Head of caudate nucleus (tissue), 42 donors: ENCODE results near the gene XIRP1.

Source experiments
- DNase-seq, 42 donors: peaks; one replicate each; pipeline versions ENCODE4 v3.0.0 to v3.0.0-alpha.2; 2020 to 2021; ENCODE audit warnings: mixed read lengths in 7 of 42
- intact Hi-C: fragments of 100-400 bp; cut with DNase I; formaldehyde crosslinking; loops from one replicate; pipeline ENCODE4 v1.15.0; 2022

XIRP1 gene

DNA sequence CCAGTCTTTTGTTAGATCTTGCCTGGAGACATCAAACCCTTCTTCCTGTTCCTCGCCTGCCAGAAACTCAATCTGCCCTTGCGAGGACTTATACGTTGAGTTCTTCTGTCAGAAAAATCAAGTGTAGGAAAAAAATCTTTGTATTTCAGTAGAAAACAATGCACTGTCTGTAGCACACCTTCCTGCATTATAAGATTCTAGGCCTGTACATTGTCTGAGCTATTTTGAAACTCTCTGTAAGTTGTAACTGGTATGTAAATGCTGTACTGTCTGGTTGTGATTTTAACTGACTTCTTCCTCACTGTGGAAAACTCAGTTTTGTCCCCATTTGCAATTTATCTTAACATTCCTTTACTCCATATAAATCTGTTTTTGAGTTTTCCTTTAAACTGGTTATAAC lies 17.7 kb upstream of the XIRP1 start:
- intact Hi-C loops: no loop called here
- peak in 1 of 42 donors; percentile 29 for DNase-seq

DNA sequence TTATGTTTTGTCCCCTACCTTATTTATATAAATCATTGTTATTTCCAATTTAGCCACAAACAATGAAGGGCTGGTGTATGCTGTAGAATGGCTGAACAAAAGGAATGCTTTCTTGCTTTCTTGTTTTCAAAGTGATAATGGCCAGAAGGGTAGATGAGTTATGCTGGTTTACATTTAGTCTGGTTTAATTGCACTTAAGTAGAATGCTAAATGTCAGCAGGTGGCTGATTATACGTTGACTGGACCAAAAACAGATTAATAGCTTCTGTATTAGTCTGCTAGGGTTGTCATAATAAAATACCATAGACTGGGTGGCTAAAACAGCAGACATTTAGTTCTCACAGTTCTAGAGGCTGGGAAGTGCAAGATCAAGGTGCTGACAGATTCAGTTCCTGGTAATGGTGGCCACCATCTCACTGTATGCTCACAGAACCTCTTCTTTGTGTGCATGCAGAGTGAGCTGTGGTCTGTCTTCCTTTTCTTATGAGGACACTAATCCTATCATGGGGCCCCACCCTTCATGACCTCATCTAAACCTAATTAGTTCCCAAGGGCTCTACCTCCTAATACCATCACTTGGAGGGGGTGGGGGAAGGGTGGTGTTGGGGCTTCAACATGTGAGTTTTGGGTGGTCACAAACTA lies 17.1 kb upstream of the XIRP1 start:
- intact Hi-C loops: loop anchor here (5.0 kb wide), 1 partner anchor 83 kb away; no protein-coding TSS in a partner anchor
- DNase-seq: peak in 1 of 42 donors; percentile 19

DNA sequence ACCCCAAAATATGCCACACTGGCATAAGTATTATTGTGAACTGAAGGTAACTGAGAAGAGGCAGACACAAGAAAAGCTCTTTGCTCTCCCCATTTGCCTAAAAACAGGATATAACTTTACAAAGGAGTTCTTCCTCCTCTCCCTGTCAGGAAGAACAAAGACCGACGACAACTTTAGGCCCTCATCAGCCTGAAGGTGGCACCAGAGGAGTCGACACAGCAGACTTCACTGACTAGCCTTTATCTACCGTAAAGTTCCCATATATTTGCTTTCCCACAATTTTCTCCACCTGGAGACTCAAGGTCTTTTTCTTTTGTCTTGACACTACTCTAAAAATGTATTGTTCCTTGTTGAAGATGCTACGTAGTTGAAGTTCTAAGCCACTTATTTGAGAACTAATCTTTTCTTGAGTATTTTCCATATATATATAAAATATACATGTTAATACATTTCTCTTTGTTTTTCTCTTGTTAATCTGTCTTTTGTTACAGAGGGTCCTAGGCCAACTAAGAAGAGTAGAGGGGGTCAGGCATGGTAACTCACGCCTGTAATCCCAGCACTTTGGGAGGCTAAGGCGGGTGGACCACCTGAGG lies 16.2 kb upstream of the XIRP1 start:
- peak; percentile 28 to 86 (median 67) for DNase-seq
- intact Hi-C loops: loop anchor here (5.0 kb wide), 1 partner anchor 84 kb away; no protein-coding TSS in a partner anchor

DNA sequence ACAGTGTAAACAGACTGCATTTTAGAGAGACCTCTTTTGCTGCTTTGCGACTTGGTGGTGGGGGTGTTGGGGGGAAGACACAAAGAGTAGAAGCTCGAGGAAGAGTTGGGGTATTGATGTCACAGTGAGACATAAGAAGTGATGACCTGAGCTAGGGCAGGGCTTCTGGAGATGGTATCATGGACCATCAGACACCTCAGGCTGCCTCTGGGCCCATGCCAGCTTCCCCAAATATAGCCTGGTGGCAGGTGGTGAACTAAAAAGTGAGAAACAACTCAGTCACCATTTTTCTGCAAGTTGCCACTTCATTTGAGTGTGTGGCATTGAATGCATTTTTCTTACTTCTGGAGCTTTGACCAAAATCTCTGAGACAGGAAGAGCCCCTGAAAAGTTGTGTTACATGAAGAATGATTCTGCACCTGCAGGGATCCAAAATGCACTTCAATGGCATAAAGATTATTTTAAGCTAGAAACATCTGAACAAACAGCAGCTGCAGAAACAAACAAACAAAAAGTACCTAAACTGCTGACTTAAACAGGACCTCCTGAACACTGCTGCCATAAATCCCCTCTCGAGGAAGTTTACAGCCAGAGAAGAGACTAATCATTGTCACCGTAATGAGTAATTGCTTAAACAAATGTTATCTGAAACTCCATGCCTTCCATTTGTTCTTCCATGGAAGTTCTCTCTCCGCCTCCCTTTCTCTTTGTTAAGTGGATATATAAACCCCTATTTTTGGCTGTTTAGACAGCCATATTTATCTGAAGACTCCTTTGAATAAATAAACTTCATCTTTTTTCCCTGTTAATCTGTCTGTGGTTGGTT lies 15.2 kb upstream of the XIRP1 start:
- peak in 1 of 42 donors; percentile 33 for DNase-seq
- intact Hi-C loops: loop anchor here (5.0 kb wide), 1 partner anchor 85 kb away; no protein-coding TSS in a partner anchor

DNA sequence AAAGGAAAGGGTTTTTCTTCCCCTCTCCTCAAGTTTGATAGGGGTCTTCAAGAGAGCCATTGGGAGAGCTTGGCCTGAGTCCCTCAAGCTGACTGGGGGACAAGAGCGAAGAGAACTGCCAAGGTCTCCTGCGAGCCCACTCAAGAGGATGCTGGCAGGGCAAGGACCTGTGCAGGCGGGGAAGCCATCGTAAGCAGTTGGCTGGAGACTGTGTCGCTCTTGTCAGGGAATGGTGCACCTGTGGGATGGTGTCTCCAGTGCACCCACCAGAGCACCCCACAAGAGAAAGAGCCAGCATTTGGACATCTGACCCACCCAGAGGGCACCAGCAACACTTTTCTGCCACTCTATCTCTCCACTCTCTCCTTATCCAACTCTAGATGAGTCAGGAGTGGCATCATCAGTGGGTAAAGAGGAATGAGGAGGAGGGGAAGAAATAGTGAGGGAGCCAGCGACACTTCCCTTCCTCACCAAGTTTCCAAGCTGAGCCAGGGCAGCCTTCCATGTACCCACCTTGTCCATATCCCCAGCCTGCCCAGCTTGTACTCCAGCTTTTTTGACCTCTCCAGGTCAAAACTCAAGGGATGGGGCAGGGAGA lies 13.6 kb upstream of the XIRP1 start:
- intact Hi-C loops: loop anchor here (5.0 kb wide), 1 partner anchor 86 kb away; no protein-coding TSS in a partner anchor

DNA sequence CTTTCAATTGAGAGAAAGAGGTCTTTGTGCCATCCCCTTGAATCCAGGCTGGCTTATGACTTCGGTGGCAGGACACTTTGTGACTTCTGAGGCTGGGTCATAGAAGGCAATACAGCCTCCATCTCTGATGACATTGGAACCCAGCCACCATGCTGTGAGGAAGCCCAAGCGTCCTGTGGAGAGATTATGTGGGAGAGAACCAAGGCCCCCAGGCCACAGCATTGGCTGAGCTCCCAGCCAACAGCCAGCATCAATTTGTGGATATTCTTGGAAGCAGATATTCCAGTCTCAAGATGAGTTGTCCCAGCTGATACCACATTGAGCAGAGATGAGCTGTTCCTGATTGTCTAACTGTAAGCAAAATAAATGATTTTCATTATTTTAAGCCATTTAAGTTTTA lies 12.7 kb upstream of the XIRP1 start:
- intact Hi-C loops: loop anchor here (5.0 kb wide), 1 partner anchor 87 kb away; no protein-coding TSS in a partner anchor
- peak in 1 of 42 donors; percentile 8 for DNase-seq

More for the DNA sequence above, 13.6 kb upstream of the XIRP1 start:
- DNase-seq: peak in 1 of 42 donors; percentile 17

DNA sequence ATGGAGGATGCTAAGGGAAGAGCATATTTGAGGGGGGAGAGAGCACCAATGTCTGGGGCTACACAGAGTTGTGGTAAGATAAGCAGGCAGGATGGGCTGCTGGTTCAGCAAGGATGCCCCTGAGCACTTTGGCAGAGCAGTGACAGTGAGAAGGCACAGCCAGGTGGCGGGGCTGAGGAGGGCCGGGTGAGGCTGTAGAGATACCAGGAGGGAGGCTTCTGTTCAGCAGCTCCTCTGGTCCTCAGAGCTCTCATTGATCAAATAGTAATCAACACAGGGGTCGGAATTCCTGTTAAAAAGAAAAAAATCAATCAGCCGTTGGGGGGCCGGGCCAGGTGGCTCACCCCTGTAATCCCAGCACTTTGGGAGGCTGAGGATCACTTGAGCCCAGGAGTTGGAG lies 11.5 kb upstream of the XIRP1 start:
- DNase-seq: no peak
- intact Hi-C loops: no loop called here

DNA sequence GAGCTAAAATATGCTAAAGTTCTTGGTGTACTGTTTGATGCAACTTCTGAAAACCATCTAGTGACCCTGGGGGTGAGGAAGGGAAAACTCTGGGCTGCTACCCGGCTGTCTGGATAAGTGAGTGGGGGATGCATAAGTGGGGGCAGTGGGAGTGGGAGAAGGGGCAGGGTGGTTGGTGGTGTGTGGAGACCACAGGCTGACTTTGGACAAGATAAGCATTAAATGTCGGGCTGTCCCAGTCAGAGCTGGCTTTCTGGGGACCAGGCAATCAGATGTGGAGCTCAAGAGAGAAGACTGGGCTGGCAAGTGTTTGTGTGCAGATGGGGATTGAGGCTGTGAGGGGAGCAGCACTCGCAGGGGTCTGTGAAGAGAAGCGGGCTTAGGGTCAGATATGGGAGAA lies 11.0 kb upstream of the XIRP1 start:
- intact Hi-C loops: no loop called here
- DNase-seq: no peak

DNA sequence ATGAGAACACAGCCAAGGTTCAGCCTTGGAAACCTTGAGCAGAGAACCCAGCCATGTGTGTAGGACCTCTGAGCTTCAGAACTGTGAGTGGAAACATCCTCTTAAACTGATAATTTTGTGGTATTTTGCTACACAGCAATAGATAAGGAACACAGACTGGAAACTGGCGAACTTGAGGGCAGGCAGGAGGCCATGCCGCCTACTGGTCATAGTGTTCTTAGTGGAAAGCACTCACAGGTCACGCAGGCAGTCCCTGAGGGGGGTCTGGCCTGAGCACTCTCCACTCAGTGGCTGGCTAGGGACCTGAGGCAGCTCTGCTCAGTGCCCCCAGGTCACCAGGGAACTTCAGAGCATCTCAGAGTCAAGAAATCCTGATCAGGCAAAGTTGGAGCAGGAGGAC lies 9.7 kb upstream of the XIRP1 start:
- intact Hi-C loops: no loop called here
- no peak for DNase-seq

DNA sequence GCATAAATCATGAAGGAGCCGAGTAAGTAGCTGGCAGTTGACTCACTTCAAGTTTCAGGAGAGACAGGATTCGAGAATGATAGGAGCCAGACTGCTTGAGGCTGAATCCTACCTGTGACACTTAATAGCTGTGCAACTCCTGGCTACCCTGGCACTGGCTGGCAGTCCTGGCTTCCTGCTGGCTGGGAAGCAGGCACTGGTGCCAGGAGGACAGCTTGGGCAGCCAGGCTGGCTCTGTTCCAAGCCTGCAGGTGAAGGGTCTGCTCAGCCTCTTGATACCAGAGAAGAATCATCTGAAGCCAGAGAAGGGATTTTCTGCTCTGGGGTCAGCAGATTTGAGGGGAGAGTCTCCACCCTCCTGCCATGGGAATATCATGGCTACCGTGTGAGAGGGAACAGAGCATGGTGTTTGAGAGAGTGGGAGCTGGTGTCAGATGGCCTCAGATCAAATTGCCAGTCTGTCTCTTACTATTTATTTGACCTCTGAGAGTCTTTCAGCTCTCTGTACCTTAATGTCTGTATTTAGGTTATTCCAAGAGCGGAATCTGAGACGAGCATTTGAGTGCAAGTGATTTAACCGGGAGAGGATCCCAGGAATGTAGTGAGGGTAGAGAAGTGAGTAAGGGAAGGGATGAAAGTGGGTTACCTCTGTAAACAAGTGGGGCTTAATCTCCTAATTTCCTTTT lies 4.4 kb upstream of the XIRP1 start:
- DNase-seq: no peak
- intact Hi-C loops: no loop called here

DNA sequence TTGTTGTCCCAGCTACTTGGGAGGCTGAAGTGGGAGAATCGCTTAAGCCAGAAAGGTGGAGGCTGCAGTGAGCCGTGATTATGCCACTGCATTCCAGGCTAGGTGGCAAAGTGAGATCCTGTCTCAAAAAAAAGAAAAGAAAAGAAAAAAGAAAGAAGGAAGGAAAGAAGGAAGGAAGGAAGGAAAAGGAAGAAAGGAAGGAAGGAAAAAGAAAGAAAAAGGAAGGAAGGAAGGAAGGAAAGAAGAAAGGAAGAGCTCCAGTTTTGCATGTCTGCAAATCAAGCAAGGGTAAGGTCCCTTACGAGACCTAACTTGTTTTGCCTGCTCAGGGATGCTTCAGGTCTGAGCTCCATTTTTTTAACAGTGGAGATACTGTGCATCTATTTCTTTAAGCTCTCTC lies 3.6 kb upstream of the XIRP1 start:
- no peak for DNase-seq
- intact Hi-C loops: no loop called here

DNA sequence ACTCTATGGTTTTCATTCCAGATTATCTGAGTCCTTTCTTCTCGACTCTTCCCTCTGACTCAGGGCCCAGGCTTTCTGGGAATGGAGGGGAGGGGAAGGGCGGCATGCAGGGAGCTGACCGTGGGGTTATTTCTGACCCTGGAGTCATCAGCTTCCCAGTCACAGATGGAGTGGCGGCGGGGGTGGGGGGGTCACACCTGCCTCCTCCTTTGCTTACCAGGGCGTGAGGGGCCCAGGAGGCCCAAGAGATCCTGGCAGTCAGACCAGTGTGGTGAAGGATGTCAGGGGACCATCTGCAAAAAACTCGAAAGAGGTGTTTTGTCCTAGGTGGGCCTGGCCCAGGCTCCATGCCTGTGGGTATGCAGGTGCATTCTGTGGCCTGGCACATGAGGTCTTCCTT lies 996 bp upstream of the XIRP1 start:
- intact Hi-C loops: no loop called here
- no peak for DNase-seq

DNA sequence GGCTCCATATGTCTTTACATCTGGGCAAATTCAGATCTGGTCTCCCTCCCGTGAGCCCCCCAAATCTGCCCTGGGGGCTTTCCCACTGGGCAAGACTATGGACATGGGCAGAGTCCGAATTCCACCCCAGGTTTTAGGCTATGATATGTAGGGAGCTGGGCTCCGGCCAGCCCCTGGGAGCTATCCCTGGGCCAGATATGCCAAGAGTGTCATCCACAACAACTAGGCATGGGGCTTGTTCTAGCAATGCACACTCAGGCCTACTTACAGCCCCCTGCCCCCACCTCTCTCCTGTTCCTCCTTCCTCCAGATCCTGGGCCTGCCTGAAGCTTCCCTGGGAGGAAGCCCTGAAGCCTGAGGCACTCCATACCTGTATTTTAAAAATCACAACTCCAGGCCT lies 622 bp downstream of the XIRP1 start:
- intact Hi-C loops: no loop called here
- DNase-seq: no peak

DNA sequence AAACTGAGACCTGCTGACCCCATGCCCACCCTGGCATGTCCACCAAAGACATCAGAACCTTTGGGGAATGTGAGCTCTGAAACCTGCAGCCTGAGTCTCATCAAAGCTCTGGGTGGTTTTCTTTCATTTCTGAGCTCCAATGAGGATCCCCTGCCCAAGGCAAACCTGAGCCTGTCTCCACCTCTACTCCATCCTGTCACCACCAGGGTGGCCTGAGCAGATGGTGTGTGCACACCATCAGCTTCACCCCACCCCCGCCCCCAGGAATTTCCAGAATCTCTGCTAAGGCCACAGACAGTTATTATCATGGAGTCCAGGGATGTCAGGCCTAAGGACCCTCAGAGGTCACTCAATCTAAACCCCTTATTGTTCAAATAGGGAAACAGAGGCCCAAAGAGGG lies 1.3 kb downstream of the XIRP1 start:
- intact Hi-C loops: no loop called here
- no peak for DNase-seq

DNA sequence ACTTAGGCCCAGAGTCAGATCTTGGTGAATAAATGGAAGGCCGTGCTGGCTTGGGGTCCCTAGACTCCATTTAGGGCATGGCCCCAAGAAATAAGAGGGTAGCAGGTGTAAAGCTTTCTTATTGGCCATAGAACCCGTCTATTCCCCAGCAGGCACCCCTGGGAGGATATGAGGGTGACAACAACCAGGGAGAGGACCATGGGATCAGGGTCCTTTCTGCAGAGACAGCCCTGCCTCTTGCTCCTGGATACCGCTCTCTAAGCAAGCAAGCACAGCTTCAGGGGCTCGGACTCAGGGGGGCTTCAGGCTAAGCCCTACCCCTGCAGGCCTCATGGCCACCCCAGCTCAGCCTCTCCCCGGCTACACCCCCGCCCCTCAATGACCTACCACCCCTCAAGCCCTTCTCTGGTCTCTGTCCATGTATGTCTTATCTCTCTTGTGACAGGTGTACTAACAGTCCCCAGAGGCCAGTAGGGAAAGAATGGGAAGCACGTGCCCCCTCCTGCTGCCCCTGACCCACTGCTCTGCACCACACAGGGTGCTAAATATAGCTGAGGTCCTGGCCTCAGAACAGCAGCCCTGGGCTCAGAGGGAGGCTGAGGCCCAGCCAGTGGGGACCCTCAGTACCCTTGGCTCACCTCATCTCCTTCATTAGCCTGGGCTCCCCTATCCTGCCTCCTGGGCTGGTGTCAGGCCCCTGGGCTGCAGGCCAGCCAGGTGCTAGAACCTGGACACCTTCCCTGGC lies 1.9 kb downstream of the XIRP1 start:
- intact Hi-C loops: no loop called here
- no peak for DNase-seq

DNA sequence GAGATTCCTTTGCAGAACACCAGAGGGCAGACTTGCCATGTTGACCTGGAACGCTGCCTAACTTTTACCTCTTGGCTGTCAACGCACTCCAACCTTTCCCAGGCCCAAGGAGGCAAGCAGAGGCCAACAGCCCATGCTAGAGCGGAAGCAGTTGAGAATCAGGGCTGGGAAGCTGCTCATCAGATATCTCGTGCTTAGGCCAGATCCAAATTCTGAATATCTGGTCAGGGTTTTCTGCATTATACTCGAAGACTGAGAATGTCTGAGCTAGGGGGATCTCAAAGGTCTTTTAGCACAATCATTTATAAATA lies 2.5 kb downstream of the XIRP1 start:
- DNase-seq: peak in 41 of 42 donors; percentile 22 to 84 (median 63)
- intact Hi-C loops: loop anchor here (5.0 kb wide), 1 partner anchor 102 kb away; no protein-coding TSS in a partner anchor

DNA sequence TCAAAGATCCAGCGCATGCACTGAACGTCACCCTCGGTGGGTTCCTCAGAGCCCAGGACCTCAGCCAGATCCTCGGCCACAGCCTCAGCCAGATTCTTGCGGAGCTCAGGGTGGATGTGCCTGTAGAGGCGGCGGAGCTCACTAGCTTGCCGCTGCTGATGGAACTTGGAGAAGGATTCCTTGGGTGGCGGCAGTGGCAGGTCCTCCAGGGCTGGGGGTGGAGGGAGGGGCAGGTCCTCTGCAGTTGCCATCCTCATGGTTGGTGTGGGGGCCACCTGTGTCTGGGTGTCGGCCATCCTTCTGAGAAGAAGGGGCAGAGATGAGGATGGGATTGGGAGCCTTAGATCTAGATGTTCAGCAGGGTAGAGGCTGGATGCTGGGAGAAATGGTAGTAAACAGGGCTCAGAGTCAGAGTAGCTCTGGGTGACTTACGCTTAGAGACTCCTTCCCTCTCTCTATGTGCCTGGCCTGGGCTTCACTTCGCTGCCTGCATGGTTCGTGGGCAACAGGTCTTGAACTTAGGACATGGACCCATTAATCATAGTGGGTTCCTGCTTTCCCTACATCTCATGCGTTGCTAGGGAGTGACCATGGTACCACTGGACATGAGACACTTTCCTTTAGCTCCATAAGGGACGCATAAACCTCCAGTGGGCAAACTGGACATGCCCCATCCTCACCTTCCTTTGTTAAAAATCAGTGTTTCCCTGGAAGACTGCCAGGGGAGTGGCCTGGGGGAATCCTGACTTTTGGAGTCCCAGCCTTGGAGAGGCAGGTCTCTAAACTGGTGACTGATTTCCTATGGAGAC lies 3.0 kb downstream of the XIRP1 start:
- intact Hi-C loops: loop anchor here (5.0 kb wide), 1 partner anchor 103 kb away; no protein-coding TSS in a partner anchor
- no peak for DNase-seq
